Motor neuron (in vitro differentiated cells): ENCODE measurements around the gene ENAH. TPM values are rescaled to one million over a fixed set of nuclear protein-coding genes. Genes with fewer than 3 reads are reported as not detected.
"Not testable (repeated sequence)": the region's sequence is repeated elsewhere in the genome, so short reads cannot be mapped to it uniquely, and the experiment has no call there.

Experiments
- ATAC-seq, 8 experiments: fragments of 200-7000 bp; cut with Tn5 transposase; replicated peaks in 6 of 8; 2 replicates each; pipeline ENCODE4 v1.8.0; 2021; ENCODE audit warnings: mild to moderate bottlenecking in 8 of 8, moderate library complexity in 8 of 8
- H3K27ac ChIP-seq, 2 donors: fragments of 250-450 bp; sonication (Bioruptor Pico); 2 replicates each; pipeline ENCODE4 v1.9.0; 2021; ENCODE audit warnings: antibody characterized with exemption in 2 of 2, mild to moderate bottlenecking in 2 of 2, moderate library complexity in 1 of 2
- H3K4me1 ChIP-seq, 2 donors: fragments of 250-450 bp; sonication (Bioruptor Pico); replicated peaks in 1 of 2; 2 replicates each; pipeline ENCODE4 v1.6.1; 2021; ENCODE audit warnings: antibody characterized with exemption in 2 of 2, mild to moderate bottlenecking in 2 of 2, moderate library complexity in 1 of 2
- H3K4me3 ChIP-seq, 5 donors: fragments of 250-450 bp; sonication (Bioruptor Pico); 2 replicates each; pipeline ENCODE4 v1.9.0; 2021; ENCODE audit warnings: antibody characterized with exemption in 5 of 5, mild to moderate bottlenecking in 5 of 5, moderate library complexity in 4 of 5
- WGBS, 10 experiments: fragments of 450-650 bp; shearing (Covaris generic); methylation state at CpG; one replicate each; pipeline ENCODE4 v1.0.0; 2022; 5-methylcytosine and 5-hydroxymethylcytosine counted together
- in situ Hi-C, 9 experiments: fragments of 400-800 bp; cut with MboI; loops; one replicate each; pipeline ENCODE4 v1.15.0; 2021; ENCODE audit warnings: low sequenced_read_pairs in 9 of 9, low pct_unique_long_range_greater_than_20kb in 2 of 9; ENCODE audit not compliant: unreplicated experiment in 9 of 9
- total RNA-seq, 8 experiments: library from RNA; unstranded; fragments of 300-600 nt; gene quantifications; 2 replicates each; pipeline versions ENCODE4 v1.2.3 to v1.2.4, GENCODE V29; 2022

Gene ENAH
- total RNA-seq, 8 experiments from 2014 or later = 11.1 to 172 (median 64.9) TPM

GRCh38 chr1:225520587-225521227 lies 132.2 kb downstream of the ENAH start:
- no peaks in the 10 kb centered on the region for H3K4me1 ChIP-seq
- 92 to 100% (median 99%) methylated on average over 2 to 6 of the region's 7 CpGs; no CpG with 5 or more reads in 6 of the 10 experiments for WGBS, 10 experiments
- H3K4me3 ChIP-seq = no peak overlapping the region
- in situ Hi-C loops = no loop called here
- ATAC-seq = no peak
- no peak overlapping the region for H3K27ac ChIP-seq

- Histone ChIP-seq H3K4me1 (peaks cover 0 to 3% of the 10 kb centered on the region in 2 donors), H3K4me3 (no peak overlapping the region), H3K27ac (no peak overlapping the region)
- no peak for ATAC-seq
- WGBS, 10 experiments = 86 to 97% (median 90%) methylated on average over 14 to 19 of the region's 19 CpGs
- in situ Hi-C loops = no loop called here
Measured at GRCh38 chr1:225519166-225519863, 133.6 kb downstream of the ENAH start.

GRCh38 chr1:225517697-225518096 lies 135.2 kb downstream of the ENAH start:
- no peak overlapping the region for H3K4me3 ChIP-seq
- WGBS, 10 experiments = 80 to 100% (median 93%) methylated on average over 1 to 8 of the region's 8 CpGs
- H3K4me1 ChIP-seq = peaks cover 0 to 3% of the 10 kb centered on the region in 2 donors
- in situ Hi-C loops = no loop called here
- ATAC-seq = no peak
- no peak overlapping the region for H3K27ac ChIP-seq

GRCh38 chr1:225517221-225517620 lies 135.7 kb downstream of the ENAH start:
- 86 to 100% (median 95%) methylated on average over 2 to 6 of the region's 6 CpGs; no CpG with 5 or more reads in 4 of the 10 experiments for WGBS, 10 experiments
- in situ Hi-C loops = no loop called here

GRCh38 chr1:225514671-225515081 lies 138.2 kb downstream of the ENAH start:
- in situ Hi-C loops = no loop called here
- no peak for ATAC-seq
- Histone ChIP-seq H3K27ac (no peak overlapping the region), H3K4me1 (peaks cover 0 to 3% of the 10 kb centered on the region in 2 donors), H3K4me3 (no peak overlapping the region)
- WGBS, 10 experiments = 83 to 100% (median 100%) methylated on average over 1 of the region's 3 CpGs; no CpG with 5 or more reads in 3 of the 10 experiments

More at GRCh38 chr1:225517221-225517620, 135.7 kb downstream of the ENAH start:
- Histone ChIP-seq H3K4me3 (no peak overlapping the region), H3K4me1 (peaks cover 0 to 3% of the 10 kb centered on the region in 2 donors), H3K27ac (no peak overlapping the region)
- ATAC-seq = no peak

- ATAC-seq, H3K4me1 ChIP-seq, in situ Hi-C loops, H3K4me3 ChIP-seq, H3K27ac ChIP-seq: not testable (repeated sequence)
- 93 to 100% (median 96%) methylated on average over 2 to 9 of the region's 9 CpGs; no CpG with 5 or more reads in 2 of the 10 experiments for WGBS, 10 experiments
Measured at GRCh38 chr1:225513576-225513975, 139.3 kb downstream of the ENAH start.

GRCh38 chr1:225511828-225512381 lies 141.0 kb downstream of the ENAH start:
- in situ Hi-C loops = no loop called here
- Histone ChIP-seq H3K4me1 (peaks cover 7 to 13% of the 10 kb centered on the region in 2 donors), H3K4me3 (no peak overlapping the region), H3K27ac (no peak overlapping the region)
- ATAC-seq = no peak
- WGBS, 10 experiments = 80 to 100% (median 90%) methylated on average over 1 to 4 of the region's 4 CpGs

GRCh38 chr1:225510740-225511139 lies 142.2 kb downstream of the ENAH start:
- ATAC-seq, H3K4me3 ChIP-seq, H3K27ac ChIP-seq, in situ Hi-C loops: not testable (repeated sequence)
- H3K4me1 ChIP-seq = peaks cover 7 to 13% of the 10 kb centered on the region in 2 donors
- WGBS, 10 experiments = 83 to 100% (median 100%) methylated on average over 1 to 2 of the region's 2 CpGs; no CpG with 5 or more reads in 3 of the 10 experiments

GRCh38 chr1:225509770-225510169 lies 143.2 kb downstream of the ENAH start:
- in situ Hi-C loops = no loop called here
- Histone ChIP-seq H3K27ac (no peak overlapping the region), H3K4me3 (no peak overlapping the region), H3K4me1 (peaks cover 7 to 10% of the 10 kb centered on the region in 2 donors)
- 64 to 97% (median 87%) methylated on average over 2 to 3 of the region's 3 CpGs for WGBS, 10 experiments
- ATAC-seq = no peak

- 71 to 100% (median 84%) methylated on average over 1 to 2 of the region's 2 CpGs; no CpG with 5 or more reads in 2 of the 10 experiments for WGBS, 10 experiments
- ATAC-seq = no peak
- Histone ChIP-seq H3K4me3 (no peak overlapping the region), H3K27ac (no peak overlapping the region), H3K4me1 (peaks cover 7 to 10% of the 10 kb centered on the region in 2 donors)
- in situ Hi-C loops = no loop called here
Measured at GRCh38 chr1:225509376-225509707, 143.6 kb downstream of the ENAH start.

- Histone ChIP-seq H3K4me3 (no peak overlapping the region), H3K27ac (no peak overlapping the region), H3K4me1 (peaks cover 7 to 10% of the 10 kb centered on the region in 2 donors)
- ATAC-seq = peak; percentile 67 to 100 (median 100)
- in situ Hi-C loops = no loop called here
- 49 to 90% (median 70%) methylated on average over 4 to 12 of the region's 12 CpGs for WGBS, 10 experiments
Measured at GRCh38 chr1:225508538-225509375, 144.2 kb downstream of the ENAH start.

- WGBS, 10 experiments = 93 to 100% (median 100%) methylated on average over 1 of the region's 1 CpG; no CpG with 5 or more reads in 2 of the 10 experiments
- no peak for ATAC-seq
- Histone ChIP-seq H3K4me3 (no peak overlapping the region), H3K4me1 (peaks cover 7 to 10% of the 10 kb centered on the region in 2 donors), H3K27ac (no peak overlapping the region)
- in situ Hi-C loops = no loop called here
Measured at GRCh38 chr1:225506727-225507126, 146.2 kb downstream of the ENAH start.

- in situ Hi-C loops = no loop called here
- peaks cover 7 to 18% of the 10 kb centered on the region in 2 donors for H3K4me1 ChIP-seq
- no peak for ATAC-seq
- 60 to 100% (median 98%) methylated on average over 1 to 2 of the region's 2 CpGs; no CpG with 5 or more reads in 2 of the 10 experiments for WGBS, 10 experiments
- H3K4me3 ChIP-seq = no peak overlapping the region
- no peak overlapping the region for H3K27ac ChIP-seq
Measured at GRCh38 chr1:225504776-225505175, 148.1 kb downstream of the ENAH start.
